Lower lobe of right lung (tissue), 2 donors: ENCODE results near the gene MYO1D. TPM values are rescaled to one million over a fixed set of nuclear protein-coding genes. Genes with fewer than 3 reads are reported as not detected.

Experiments
- ATAC-seq, 2 donors: fragments of 200-7000 bp; cut with Tn5 transposase; one replicate each; pipeline ENCODE4 v1.9.1; 2020 to 2022; ENCODE audit warnings: mild to moderate bottlenecking in 2 of 2, moderate library complexity in 2 of 2
- DNase-seq: peaks from one replicate; pipeline ENCODE4 v3.0.0-alpha.2; 2020
- H3K27ac ChIP-seq: fragments of 200-600 bp; one replicate; pipeline ENCODE4 v1.8.0; 2022
- H3K27me3 ChIP-seq: fragments of 200-600 bp; one replicate; pipeline ENCODE4 v1.8.0; 2022; ENCODE audit warnings: low read depth
- H3K36me3 ChIP-seq: fragments of 200-600 bp; one replicate; pipeline ENCODE4 v1.8.0; 2022; ENCODE audit warnings: mild to moderate bottlenecking
- H3K4me1 ChIP-seq: fragments of 200-600 bp; one replicate; pipeline ENCODE4 v1.8.0; 2022
- H3K4me3 ChIP-seq: fragments of 200-600 bp; one replicate; pipeline ENCODE4 v1.8.0; 2022; ENCODE audit warnings: mild to moderate bottlenecking
- H3K9me3 ChIP-seq: fragments of 200-600 bp; one replicate; pipeline ENCODE4 v1.8.0; 2022
- CTCF ChIP-seq: fragments of 200-600 bp; IDR thresholded peaks from one replicate; pipeline ENCODE4 v1.8.0; 2022; ENCODE audit warnings: antibody characterized with exemption, mild to moderate bottlenecking
- intact Hi-C: fragments of 100-400 bp; cut with DNase I; formaldehyde crosslinking; loops from one replicate; pipeline ENCODE4 v1.11.0; 2022
- total RNA-seq: library from RNA; stranded (reverse); fragmentation: NEBNext Ultra II Directional; extraction: Animal tissue kit (Norgen Biotek cat#: 25700); gene quantifications from one replicate; pipeline ENCODE4 v1.2.1, GENCODE V29; 2021
- donor health status: DM: no; HTN: yes; CAD: no; lungs with severe emphysema.

Gene MYO1D
- total RNA-seq, 1 donor from 2014 or later = 58.0 TPM

DNA sequence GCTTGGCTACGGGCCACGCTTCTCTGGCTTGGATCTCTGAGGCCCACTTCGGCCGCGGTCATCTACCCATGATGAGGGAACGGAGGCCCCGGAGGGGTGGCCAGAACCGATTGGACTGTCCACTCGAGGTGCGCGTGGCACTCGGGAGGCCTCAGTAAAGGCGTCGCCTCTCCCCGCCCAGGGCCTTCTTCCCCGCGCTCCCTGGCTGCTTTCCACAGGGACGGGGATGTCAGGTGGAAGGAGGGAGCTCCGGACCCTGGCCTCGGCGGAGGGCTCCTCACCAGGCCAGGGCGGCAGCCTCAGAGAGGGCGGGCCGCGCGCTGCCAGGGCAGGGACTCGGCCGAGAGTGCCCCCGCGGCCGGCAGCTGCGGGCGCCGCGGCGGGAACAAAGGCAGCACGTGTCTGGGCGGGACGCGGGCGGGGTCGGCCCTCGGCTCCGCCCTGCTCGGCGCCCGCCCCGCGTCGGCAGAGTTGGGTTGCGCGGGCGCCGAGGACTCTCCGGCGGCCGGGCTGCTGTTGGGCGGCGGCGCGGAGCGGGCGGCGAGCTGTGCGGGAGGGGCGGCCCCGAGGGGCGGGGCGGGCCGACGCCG lies 390.7 kb downstream of the MYO1D start:
- Histone ChIP-seq H3K27ac (peak overlapping the region; percentile 66), H3K4me3 (peak overlapping the region; percentile 51), H3K27me3 (no peaks in the 10 kb centered on the region), H3K4me1 (peaks cover 31% of the 10 kb centered on the region), H3K9me3 (no peaks in the 10 kb centered on the region), H3K36me3 (peaks cover 12% of the 10 kb centered on the region)
- TF ChIP-seq CTCF = no peak
- peak; percentile 89 to 91 for ATAC-seq
- intact Hi-C loops = no loop called here
- peak; percentile 75 for DNase-seq

GRCh38 chr17:32485261-32486110 lies 391.4 kb downstream of the MYO1D start:
- DNase-seq = peak; percentile 33
- H3K27me3 ChIP-seq = no peaks in the 10 kb centered on the region
- H3K4me3 ChIP-seq = peak overlapping the region; percentile 51
- no peak for ATAC-seq
- TF ChIP-seq CTCF = no peak
- no peaks in the 10 kb centered on the region for H3K9me3 ChIP-seq
- H3K27ac ChIP-seq = peak overlapping the region; percentile 66
- H3K4me1 ChIP-seq = peaks cover 31% of the 10 kb centered on the region
- H3K36me3 ChIP-seq = peaks cover 19% of the 10 kb centered on the region
- intact Hi-C loops = no loop called here

DNA sequence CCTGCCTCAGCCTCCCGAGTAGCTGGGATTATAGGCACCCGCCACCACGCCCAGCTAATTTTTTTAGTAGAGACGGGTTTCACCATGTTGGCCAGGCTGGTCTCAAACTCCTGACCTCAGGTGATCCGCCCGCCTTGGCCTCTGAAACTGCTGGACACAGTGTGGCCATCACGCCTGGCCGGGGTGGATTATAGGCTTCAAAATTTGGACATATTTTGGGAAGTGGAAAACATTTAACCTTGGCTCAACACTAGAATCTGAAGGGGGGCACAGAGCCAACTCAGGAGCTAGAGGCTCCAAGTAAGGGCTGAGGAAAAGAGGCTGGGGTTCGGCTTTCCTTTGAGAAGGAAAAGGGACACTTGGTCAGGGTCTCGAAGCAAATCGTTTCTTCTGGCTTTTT lies 392.3 kb downstream of the MYO1D start:
- DNase-seq = no peak
- Histone ChIP-seq H3K4me3 (no peak overlapping the region), H3K4me1 (peaks cover 31% of the 10 kb centered on the region), H3K27me3 (no peaks in the 10 kb centered on the region), H3K36me3 (peaks cover 27% of the 10 kb centered on the region), H3K9me3 (no peaks in the 10 kb centered on the region), H3K27ac (no peak overlapping the region)
- TF ChIP-seq CTCF = no peak
- intact Hi-C loops = no loop called here
- ATAC-seq = no peak

DNA sequence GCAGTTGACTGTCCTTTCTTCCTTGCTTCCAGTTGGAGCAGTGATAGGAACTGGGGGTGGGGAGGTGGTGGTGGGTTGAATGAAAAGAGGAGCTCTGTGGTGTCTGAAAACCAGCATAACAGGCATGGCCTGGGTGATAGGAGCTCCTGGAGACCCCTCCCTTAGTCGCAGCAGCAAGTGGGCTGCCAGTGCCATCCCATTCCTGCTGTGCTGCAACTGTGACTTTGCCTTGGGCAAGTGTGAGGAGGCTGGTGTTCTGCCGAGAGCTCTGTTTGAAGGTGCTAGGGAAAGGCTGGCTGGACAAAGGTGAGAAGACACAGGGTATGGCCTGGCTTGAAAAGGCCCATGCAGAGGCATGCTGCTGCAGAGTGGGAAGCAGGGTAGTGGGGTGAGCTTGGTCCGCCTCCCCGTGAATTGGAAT lies 392.9 kb downstream of the MYO1D start:
- H3K9me3 ChIP-seq = no peaks in the 10 kb centered on the region
- ATAC-seq = no peak
- no peaks in the 10 kb centered on the region for H3K27me3 ChIP-seq
- intact Hi-C loops = no loop called here
- H3K36me3 ChIP-seq = peaks cover 33% of the 10 kb centered on the region
- TF ChIP-seq CTCF = no peak
- H3K4me1 ChIP-seq = peaks cover 31% of the 10 kb centered on the region
- no peak for DNase-seq
- H3K4me3 ChIP-seq = no peak overlapping the region
- H3K27ac ChIP-seq = no peak overlapping the region

GRCh38 chr17:32483451-32484019 lies 393.4 kb downstream of the MYO1D start:
- H3K4me3 ChIP-seq = no peak overlapping the region
- intact Hi-C loops = no loop called here
- H3K4me1 ChIP-seq = peaks cover 31% of the 10 kb centered on the region
- H3K9me3 ChIP-seq = no peaks in the 10 kb centered on the region
- no peaks in the 10 kb centered on the region for H3K27me3 ChIP-seq
- peak overlapping the region; percentile 52 for H3K27ac ChIP-seq
- TF ChIP-seq CTCF = peak; percentile 57
- DNase-seq = peak; percentile 53
- peak; percentile 50 to 59 for ATAC-seq
- peaks cover 38% of the 10 kb centered on the region for H3K36me3 ChIP-seq
